Measurements from ENCODE around the gene HELQ. TPM values are rescaled to one million over a fixed set of nuclear protein-coding genes. Genes with fewer than 3 reads are reported as not detected.

The HELQ gene
- total and polyA plus RNA-seq, 4 donors = 5.8 to 10.0 (median 6.7) TPM

DNA sequence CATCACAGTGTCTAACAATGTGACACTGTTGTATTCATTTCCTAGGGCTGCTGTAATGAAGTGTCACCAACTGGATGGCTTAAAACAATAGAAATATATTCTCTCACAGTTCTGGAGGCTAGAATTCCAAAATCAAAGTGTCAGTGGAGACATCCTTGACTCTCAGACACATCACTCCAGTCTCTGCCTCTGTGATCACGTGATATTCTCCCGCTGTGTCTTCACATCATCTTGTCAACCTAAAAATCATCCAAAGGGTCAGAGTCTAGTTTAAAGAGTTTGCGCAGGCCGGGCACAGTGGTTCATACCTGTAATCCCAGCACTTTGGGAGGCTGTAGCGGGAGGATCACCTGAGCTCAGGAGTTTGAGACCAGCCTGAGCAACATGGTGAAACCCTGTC is 84.4 kb downstream of the HELQ start:
- Histone ChIP-seq H3K27me3 (ENCODE audit: control insufficient read depth in 4 of 4, insufficient read depth in 4 of 4, low read length in 3 of 4) (no peaks in the 10 kb centered on the region), H3K36me3 (ENCODE audit: control insufficient read depth in 4 of 4, insufficient read depth in 3 of 4, low read depth in 1 of 4, low read length in 3 of 4) (no peaks in the 10 kb centered on the region), H3K4me3 (ENCODE audit: low read depth in 1 of 3, low read length in 3 of 3) (no peak overlapping the region), H3K9ac (ENCODE audit: low read depth in 1 of 2, low read length in 2 of 2) (no peak overlapping the region), H3K27ac (ENCODE audit: low read depth in 1 of 2, low read length in 2 of 2) (no peak overlapping the region), H3K4me1 (ENCODE audit: control insufficient read depth in 4 of 4, insufficient read depth in 4 of 4, low read length in 3 of 4) (no peaks in the 10 kb centered on the region), H3K9me3 (ENCODE audit: control insufficient read depth in 4 of 4, low read length in 3 of 4) (no peaks in the 10 kb centered on the region)
- 94% methylated on average over 5 of the region's 5 CpGs for WGBS
- DNase-seq (ENCODE audit: low spot score) = no peak
- TF ChIP-seq, protein P1, sequence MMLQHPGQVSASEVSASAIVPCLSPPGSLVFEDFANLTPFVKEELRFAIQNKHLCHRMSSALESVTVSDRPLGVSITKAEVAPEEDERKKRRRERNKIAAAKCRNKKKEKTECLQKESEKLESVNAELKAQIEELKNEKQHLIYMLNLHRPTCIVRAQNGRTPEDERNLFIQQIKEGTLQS (IDR thresholded peaks at IDR 0.05) = no peak
- TF ChIP-seq, protein P2, sequence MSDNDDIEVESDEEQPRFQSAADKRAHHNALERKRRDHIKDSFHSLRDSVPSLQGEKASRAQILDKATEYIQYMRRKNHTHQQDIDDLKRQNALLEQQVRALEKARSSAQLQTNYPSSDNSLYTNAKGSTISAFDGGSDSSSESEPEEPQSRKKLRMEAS (IDR thresholded peaks at IDR 0.05) = no peak
- TF ChIP-seq ZBTB33 (IDR thresholded peaks at IDR 0.05) (no peak), FOXA2 (IDR thresholded peaks at IDR 0.05) (no peak), HNF4G (IDR thresholded peaks at IDR 0.05) (no peak), RXRA (IDR thresholded peaks at IDR 0.05) (no peak), EGR1 (IDR thresholded peaks at IDR 0.05; ENCODE audit: low read depth in 2 of 2) (no peak), GABPA (IDR thresholded peaks at IDR 0.05 in 1 of 2, conservative IDR thresholded peaks at IDR 0.05 in 1 of 2) (no peak), HNF4A (conservative IDR thresholded peaks at IDR 0.05) (no peak), RAD21 (IDR thresholded peaks at IDR 0.05) (no peak), YY1 (IDR thresholded peaks at IDR 0.05) (no peak), TAF1 (conservative IDR thresholded peaks at IDR 0.05) (no peak)
- TF ChIP-seq, protein P3, sequence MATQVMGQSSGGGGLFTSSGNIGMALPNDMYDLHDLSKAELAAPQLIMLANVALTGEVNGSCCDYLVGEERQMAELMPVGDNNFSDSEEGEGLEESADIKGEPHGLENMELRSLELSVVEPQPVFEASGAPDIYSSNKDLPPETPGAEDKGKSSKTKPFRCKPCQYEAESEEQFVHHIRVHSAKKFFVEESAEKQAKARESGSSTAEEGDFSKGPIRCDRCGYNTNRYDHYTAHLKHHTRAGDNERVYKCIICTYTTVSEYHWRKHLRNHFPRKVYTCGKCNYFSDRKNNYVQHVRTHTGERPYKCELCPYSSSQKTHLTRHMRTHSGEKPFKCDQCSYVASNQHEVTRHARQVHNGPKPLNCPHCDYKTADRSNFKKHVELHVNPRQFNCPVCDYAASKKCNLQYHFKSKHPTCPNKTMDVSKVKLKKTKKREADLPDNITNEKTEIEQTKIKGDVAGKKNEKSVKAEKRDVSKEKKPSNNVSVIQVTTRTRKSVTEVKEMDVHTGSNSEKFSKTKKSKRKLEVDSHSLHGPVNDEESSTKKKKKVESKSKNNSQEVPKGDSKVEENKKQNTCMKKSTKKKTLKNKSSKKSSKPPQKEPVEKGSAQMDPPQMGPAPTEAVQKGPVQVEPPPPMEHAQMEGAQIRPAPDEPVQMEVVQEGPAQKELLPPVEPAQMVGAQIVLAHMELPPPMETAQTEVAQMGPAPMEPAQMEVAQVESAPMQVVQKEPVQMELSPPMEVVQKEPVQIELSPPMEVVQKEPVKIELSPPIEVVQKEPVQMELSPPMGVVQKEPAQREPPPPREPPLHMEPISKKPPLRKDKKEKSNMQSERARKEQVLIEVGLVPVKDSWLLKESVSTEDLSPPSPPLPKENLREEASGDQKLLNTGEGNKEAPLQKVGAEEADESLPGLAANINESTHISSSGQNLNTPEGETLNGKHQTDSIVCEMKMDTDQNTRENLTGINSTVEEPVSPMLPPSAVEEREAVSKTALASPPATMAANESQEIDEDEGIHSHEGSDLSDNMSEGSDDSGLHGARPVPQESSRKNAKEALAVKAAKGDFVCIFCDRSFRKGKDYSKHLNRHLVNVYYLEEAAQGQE (IDR thresholded peaks at IDR 0.05) = no peak

DNA sequence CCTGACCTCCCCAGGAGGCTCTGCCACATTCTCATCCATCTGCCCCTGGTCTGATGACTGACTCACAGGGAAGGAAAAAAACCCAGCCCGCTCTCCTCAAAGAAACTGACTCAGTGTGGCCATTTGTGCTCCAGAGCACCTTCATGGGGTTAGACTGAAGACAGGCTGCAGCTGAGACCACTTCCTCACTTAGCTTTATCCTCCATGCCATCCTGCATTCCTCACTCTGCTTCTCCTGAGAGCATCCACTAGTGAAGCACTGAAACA is 85.0 kb downstream of the HELQ start:
- H3K4me3 ChIP-seq (ENCODE audit: low read depth in 1 of 3, low read length in 3 of 3) = no peak overlapping the region
- 96% methylated on average over 1 of the region's 1 CpG for WGBS
- no peak for DNase-seq (ENCODE audit: low spot score)
- H3K4me1 ChIP-seq (ENCODE audit: control insufficient read depth in 4 of 4, insufficient read depth in 4 of 4, low read length in 3 of 4) = no peaks in the 10 kb centered on the region
- H3K27ac ChIP-seq (ENCODE audit: low read depth in 1 of 2, low read length in 2 of 2) = no peak overlapping the region
- no peaks in the 10 kb centered on the region for H3K27me3 ChIP-seq (ENCODE audit: control insufficient read depth in 4 of 4, insufficient read depth in 4 of 4, low read length in 3 of 4)
- H3K36me3 ChIP-seq (ENCODE audit: control insufficient read depth in 4 of 4, insufficient read depth in 3 of 4, low read depth in 1 of 4, low read length in 3 of 4) = no peaks in the 10 kb centered on the region
- H3K9me3 ChIP-seq (ENCODE audit: control insufficient read depth in 4 of 4, low read length in 3 of 4) = no peaks in the 10 kb centered on the region
- no peak overlapping the region for H3K9ac ChIP-seq (ENCODE audit: low read depth in 1 of 2, low read length in 2 of 2)
- TF ChIP-seq SP1 (IDR thresholded peaks at IDR 0.05) = no peak
- TF ChIP-seq EGR1 (IDR thresholded peaks at IDR 0.05; ENCODE audit: low read depth in 2 of 2) = no peak
- TF ChIP-seq CTCF (IDR thresholded peaks at IDR 0.05; ENCODE audit: low read depth, low read length, missing input control) = no peak
- TF ChIP-seq, protein P1 (IDR thresholded peaks at IDR 0.05) = no peak
- TF ChIP-seq YY1 (IDR thresholded peaks at IDR 0.05) = no peak
- TF ChIP-seq HNF4G (IDR thresholded peaks at IDR 0.05) = no peak
- TF ChIP-seq NR2F2 (IDR thresholded peaks at IDR 0.05) = no peak
- TF ChIP-seq JUND (IDR thresholded peaks at IDR 0.05) = no peak
- TF ChIP-seq HNF4A (conservative IDR thresholded peaks at IDR 0.05) = no peak
- TF ChIP-seq ZBTB33 (IDR thresholded peaks at IDR 0.05) = no peak
- TF ChIP-seq, protein P3 (IDR thresholded peaks at IDR 0.05) = no peak
- TF ChIP-seq RXRA (IDR thresholded peaks at IDR 0.05) = no peak
- no peak for TF ChIP-seq GABPA (IDR thresholded peaks at IDR 0.05 in 1 of 2, conservative IDR thresholded peaks at IDR 0.05 in 1 of 2)
- no peak for TF ChIP-seq RAD21 (IDR thresholded peaks at IDR 0.05)
- TF ChIP-seq, protein P2 (IDR thresholded peaks at IDR 0.05) = no peak
- TF ChIP-seq TAF1 (conservative IDR thresholded peaks at IDR 0.05) = no peak
- no peak for TF ChIP-seq FOXA2 (IDR thresholded peaks at IDR 0.05)
